PFSK-1 (cell line): Measurements from ENCODE around the gene ASGR1.
A peak's percentile ranks its signal among the peaks of the same experiment; 100 is the strongest.

Source experiments
- FOXP2 ChIP-seq: optimal IDR thresholded peaks from 2 replicates; pipeline ENCODE3; 2011; ENCODE audit warnings: borderline replicate concordance, control low read depth, inconsistent platforms; ENCODE audit not compliant: insufficient read depth; ENCODE audit errors: extremely low read length, extremely low read depth
- POLR2AphosphoS5 ChIP-seq: IDR thresholded peaks from 2 replicates; pipeline ENCODE4 v1.6.1; 2012; ENCODE audit warnings: low read depth, mild to moderate bottlenecking, control low read depth, low read length, moderate library complexity
- SIN3A ChIP-seq: IDR thresholded peaks from 2 replicates; pipeline ENCODE4 v1.6.1; 2012; ENCODE audit warnings: mild to moderate bottlenecking, low read length, moderate library complexity, borderline replicate concordance; ENCODE audit not compliant: insufficient read depth
- TAF1 ChIP-seq: IDR thresholded peaks from 2 replicates; pipeline ENCODE4 v1.6.1; 2012; ENCODE audit warnings: low read length, control low read depth, borderline replicate concordance; ENCODE audit not compliant: insufficient read depth
- TF ChIP-seq, protein P1 (sequence below), 2 experiments: IDR thresholded peaks; 2 replicates each; pipeline versions ENCODE4 v1.6.1 to v1.8.0; 2011 to 2012; ENCODE audit warnings: low read depth in 2 of 2, low read length in 2 of 2, control low read depth in 1 of 2, inconsistent platforms in 1 of 2, mild to moderate bottlenecking in 1 of 2, moderate library complexity in 1 of 2; ENCODE audit not compliant: insufficient read depth in 1 of 2

ASGR1 gene

DNA sequence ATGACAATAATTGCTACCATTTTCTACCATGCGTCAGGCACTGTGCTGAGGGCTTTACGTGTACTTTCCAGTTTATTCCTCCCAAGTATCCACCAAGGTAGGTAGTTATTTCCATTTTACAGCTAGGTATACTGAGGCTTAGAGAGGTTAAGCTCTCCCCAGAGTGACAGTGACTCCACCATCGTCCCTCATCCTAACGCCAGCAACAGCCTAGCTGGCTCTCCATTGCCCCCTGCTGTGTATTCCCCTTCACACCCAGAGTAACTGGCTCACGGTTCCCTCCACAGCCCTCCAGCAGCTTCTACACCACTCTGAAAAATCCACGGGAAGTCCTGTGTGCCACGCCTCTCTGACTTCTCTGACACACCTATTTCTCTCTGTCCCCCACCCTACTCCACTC is 7.1 kb upstream of the ASGR1 start:
- TF ChIP-seq FOXP2 (no peak), POLR2AphosphoS5 (0 out of 2 replicates have a peak, but pooled peaks have one; percentile 11)

DNA sequence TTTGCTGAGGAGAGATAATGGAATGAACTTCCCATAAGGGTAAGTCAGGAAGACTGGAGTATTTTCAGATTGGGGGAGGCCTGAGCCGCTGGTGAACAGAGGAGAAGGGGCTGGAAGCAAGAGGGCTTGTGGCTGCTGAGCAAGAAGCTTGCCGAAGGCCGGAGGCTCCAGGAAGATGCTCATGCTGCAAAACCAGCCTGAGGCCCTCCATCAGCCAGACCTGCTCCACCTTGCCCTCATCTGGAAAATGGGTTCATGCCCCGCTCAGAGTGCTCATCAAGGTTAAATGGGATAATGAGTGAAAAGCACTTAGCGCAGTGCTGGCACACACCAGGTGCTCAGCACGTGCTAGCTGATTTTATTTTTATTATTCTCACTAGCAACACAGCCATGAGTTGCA is 5.5 kb upstream of the ASGR1 start:
- no peak for TF ChIP-seq SIN3A
- TF ChIP-seq POLR2AphosphoS5 = no peak

DNA sequence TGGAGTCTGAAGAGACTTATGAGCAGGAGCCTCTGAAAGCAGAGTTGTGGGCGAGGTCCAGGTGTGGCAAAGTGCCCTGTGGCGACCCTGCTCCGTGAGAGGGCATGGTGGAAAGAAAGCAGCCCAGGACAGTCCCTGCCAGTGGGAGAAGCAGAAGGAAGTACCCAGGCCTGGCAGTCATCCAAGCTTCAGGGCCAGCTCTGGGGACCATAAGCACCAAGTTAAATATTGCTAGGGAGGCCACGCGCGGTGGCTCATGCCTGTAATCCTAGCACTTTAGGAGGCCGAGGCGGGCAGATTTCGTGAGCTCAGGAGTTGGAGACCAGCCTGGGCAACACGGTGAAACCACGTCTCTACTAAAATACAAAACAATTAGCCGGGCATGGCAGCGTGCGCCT is 4.9 kb upstream of the ASGR1 start:
- TF ChIP-seq POLR2AphosphoS5 (no peak), FOXP2 (no peak), TAF1 (no peak), SIN3A (no peak)
- TF ChIP-seq, protein P1, sequence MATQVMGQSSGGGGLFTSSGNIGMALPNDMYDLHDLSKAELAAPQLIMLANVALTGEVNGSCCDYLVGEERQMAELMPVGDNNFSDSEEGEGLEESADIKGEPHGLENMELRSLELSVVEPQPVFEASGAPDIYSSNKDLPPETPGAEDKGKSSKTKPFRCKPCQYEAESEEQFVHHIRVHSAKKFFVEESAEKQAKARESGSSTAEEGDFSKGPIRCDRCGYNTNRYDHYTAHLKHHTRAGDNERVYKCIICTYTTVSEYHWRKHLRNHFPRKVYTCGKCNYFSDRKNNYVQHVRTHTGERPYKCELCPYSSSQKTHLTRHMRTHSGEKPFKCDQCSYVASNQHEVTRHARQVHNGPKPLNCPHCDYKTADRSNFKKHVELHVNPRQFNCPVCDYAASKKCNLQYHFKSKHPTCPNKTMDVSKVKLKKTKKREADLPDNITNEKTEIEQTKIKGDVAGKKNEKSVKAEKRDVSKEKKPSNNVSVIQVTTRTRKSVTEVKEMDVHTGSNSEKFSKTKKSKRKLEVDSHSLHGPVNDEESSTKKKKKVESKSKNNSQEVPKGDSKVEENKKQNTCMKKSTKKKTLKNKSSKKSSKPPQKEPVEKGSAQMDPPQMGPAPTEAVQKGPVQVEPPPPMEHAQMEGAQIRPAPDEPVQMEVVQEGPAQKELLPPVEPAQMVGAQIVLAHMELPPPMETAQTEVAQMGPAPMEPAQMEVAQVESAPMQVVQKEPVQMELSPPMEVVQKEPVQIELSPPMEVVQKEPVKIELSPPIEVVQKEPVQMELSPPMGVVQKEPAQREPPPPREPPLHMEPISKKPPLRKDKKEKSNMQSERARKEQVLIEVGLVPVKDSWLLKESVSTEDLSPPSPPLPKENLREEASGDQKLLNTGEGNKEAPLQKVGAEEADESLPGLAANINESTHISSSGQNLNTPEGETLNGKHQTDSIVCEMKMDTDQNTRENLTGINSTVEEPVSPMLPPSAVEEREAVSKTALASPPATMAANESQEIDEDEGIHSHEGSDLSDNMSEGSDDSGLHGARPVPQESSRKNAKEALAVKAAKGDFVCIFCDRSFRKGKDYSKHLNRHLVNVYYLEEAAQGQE (IDR thresholded peaks at IDR 0.05; ENCODE audit: insufficient read depth in 1 of 2, low read depth in 2 of 2, low read length in 2 of 2) = no peak

DNA sequence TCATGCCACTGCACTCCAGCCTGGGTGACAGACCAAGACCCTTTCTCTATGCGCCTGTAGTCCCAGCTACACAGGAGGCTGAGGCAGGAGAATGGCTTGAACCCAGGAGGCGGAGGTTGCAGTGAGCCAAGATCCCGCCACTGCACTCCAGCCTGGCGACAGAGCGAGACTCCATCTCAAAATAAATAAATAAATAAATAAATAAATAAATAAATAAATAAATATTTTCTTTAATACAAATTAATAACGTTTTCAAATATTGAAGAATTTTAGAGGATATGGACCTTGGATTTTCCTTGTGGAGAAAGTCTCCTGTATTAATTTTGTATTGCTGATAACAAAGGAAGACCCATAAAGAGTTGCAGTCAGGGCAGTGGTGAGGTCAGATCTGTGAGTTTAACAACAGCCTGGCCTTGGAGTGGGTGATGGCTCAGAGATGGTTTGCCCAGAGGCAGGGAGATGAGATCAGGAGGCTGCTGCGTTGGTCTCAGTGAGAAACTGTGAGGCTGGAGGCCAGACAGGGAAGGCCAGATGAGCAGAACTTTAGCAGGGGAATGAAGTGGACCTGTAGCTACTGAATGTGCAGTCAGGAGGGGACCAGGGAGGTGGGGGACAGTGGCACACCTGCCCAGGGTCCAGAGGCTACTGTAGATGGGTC is 4.4 kb upstream of the ASGR1 start:
- TF ChIP-seq TAF1 = no peak
- TF ChIP-seq, protein P1 (IDR thresholded peaks at IDR 0.05; ENCODE audit: insufficient read depth in 1 of 2, low read depth in 2 of 2, low read length in 2 of 2) = no peak
- no peak for TF ChIP-seq POLR2AphosphoS5
- TF ChIP-seq SIN3A = no peak
- TF ChIP-seq FOXP2 = no peak

DNA sequence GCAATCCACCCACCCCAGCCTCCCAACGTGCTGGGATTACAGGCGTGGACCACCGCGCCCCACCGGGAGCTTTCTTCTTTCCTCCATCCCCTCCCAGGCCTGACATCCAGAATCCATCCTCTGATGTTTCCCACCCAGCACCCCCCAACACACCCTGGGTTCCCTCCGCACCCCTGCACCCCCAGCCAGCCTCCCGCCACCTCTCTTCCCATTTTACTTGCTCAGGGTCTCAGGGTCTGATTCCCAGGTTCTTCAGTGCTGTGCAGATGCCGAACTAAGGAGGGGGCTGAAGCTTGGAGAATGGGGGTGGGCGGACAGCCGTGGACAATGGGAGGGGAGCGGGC is 225 bp downstream of the ASGR1 start:
- TF ChIP-seq, protein P1 (IDR thresholded peaks at IDR 0.05; ENCODE audit: insufficient read depth in 1 of 2, low read depth in 2 of 2, low read length in 2 of 2) = no peak
- TF ChIP-seq SIN3A = no peak
- no peak for TF ChIP-seq TAF1
- TF ChIP-seq FOXP2 = no peak
- no peak for TF ChIP-seq POLR2AphosphoS5

DNA sequence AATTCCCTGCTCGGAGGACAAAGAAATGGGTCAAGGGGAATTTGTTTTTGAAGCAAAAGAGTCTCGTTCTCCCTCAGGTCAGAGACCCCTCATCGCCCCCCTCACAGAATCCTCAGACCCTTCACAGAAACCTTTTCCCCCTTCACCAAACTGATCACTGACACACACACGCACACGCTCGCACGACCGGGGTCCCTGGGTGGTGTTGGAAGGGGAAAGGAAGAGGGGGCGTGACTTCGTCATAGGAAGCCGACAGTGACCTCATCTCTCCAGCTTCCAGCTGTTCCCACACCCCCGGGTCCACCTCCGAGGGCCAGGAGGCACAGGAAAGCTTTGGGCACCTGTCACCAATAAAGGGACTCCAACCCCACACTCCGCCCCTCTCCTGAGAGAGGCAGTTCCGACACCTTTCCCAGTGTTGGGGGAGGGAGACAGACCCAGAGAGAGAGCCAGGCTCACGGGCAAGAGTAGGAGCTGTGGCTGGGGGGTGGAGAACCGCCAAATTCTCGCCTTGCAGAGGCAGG is 1.2 kb downstream of the ASGR1 start:
- no peak for TF ChIP-seq POLR2AphosphoS5
- no peak for TF ChIP-seq SIN3A
